SK-N-SH (cell line): ENCODE data around the gene BRMS1.

Experiments
- EP300 ChIP-seq, 2 experiments: IDR thresholded peaks; 2 replicates each; pipeline versions ENCODE4 v1.4.0 to v1.6.1; 2012; ENCODE audit warnings: borderline replicate concordance in 1 of 2, low read depth in 1 of 2, low read length in 1 of 2
- EZH2phosphoT487 ChIP-seq: fragments of 200-600 bp; sonication (generic); IDR thresholded peaks from 2 replicates; pipeline ENCODE4 v1.6.1; 2017; ENCODE audit warnings: low read depth, mixed run types, mild to moderate bottlenecking, antibody characterized with exemption, moderate library complexity, borderline replicate concordance
- FOXM1 ChIP-seq: IDR thresholded peaks from 2 replicates; pipeline ENCODE4 v1.4.0; 2012; ENCODE audit warnings: low read depth, mild to moderate bottlenecking
- GABPA ChIP-seq: IDR thresholded peaks from 2 replicates; pipeline ENCODE4 v1.4.0; 2012; ENCODE audit warnings: low read depth, mild to moderate bottlenecking
- JUND ChIP-seq: IDR thresholded peaks from 2 replicates; pipeline ENCODE4 v1.4.0; 2012
- MEF2A ChIP-seq: IDR thresholded peaks from 2 replicates; pipeline ENCODE4 v1.4.0; 2012; ENCODE audit warnings: low read depth, borderline replicate concordance
- POLR2AphosphoS5 ChIP-seq: IDR thresholded peaks from 2 replicates; pipeline ENCODE4 v1.6.1; 2012; ENCODE audit warnings: low read depth, low read length
- YY1 ChIP-seq: IDR thresholded peaks from 2 replicates; pipeline ENCODE4 v1.4.0; 2012; ENCODE audit warnings: low read depth, mild to moderate bottlenecking
- TF ChIP-seq, protein P1 (sequence below): IDR thresholded peaks from 2 replicates; pipeline ENCODE4 v1.4.0; 2012; ENCODE audit warnings: low read depth, borderline replicate concordance
- TF ChIP-seq, protein P2 (sequence below): fragments of 200-600 bp; sonication (generic); IDR thresholded peaks from 2 replicates; pipeline ENCODE4 v1.6.1; 2017; ENCODE audit warnings: antibody characterized with exemption, mild to moderate bottlenecking, moderate library complexity

DNA sequence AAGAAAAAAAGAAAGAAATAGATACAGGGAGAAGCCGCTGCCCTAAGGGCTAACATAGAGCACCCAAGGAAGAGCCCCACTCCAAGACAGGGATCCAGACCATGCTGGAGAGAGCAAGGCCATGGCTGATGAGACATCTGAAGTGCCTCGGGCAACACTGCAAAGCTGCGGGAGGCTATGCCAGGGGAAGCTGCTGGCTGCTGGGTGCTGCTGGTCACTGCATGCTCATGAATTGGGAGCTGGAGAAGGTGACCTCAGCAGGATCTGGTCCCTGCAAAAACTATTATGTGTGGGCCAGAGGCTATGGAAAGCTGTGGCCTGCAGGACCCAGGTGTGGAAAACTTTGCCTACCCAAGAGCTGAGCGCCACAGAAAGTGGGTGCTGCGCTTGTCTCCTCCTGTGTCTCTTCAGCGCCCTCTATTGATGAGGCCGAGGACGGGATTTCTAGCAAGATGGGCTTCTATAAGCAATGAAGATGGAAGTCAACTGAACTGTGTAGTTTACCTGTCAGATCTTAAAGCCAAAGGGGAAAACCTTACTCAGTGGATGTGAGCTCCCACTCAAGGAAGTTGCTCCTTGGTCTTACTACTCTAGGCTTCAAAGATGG lies 44.0 kb upstream of the BRMS1 start:
- TF ChIP-seq GABPA: no peak
- no peak for TF ChIP-seq EP300 (IDR thresholded peaks at IDR 0.05; ENCODE audit: borderline replicate concordance in 1 of 2, low read depth in 1 of 2, low read length in 1 of 2)
- TF ChIP-seq, protein P1, sequence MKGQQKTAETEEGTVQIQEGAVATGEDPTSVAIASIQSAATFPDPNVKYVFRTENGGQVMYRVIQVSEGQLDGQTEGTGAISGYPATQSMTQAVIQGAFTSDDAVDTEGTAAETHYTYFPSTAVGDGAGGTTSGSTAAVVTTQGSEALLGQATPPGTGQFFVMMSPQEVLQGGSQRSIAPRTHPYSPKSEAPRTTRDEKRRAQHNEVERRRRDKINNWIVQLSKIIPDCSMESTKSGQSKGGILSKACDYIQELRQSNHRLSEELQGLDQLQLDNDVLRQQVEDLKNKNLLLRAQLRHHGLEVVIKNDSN: no peak
- no peak for TF ChIP-seq POLR2AphosphoS5
- no peak for TF ChIP-seq EZH2phosphoT487
- TF ChIP-seq, protein P2, sequence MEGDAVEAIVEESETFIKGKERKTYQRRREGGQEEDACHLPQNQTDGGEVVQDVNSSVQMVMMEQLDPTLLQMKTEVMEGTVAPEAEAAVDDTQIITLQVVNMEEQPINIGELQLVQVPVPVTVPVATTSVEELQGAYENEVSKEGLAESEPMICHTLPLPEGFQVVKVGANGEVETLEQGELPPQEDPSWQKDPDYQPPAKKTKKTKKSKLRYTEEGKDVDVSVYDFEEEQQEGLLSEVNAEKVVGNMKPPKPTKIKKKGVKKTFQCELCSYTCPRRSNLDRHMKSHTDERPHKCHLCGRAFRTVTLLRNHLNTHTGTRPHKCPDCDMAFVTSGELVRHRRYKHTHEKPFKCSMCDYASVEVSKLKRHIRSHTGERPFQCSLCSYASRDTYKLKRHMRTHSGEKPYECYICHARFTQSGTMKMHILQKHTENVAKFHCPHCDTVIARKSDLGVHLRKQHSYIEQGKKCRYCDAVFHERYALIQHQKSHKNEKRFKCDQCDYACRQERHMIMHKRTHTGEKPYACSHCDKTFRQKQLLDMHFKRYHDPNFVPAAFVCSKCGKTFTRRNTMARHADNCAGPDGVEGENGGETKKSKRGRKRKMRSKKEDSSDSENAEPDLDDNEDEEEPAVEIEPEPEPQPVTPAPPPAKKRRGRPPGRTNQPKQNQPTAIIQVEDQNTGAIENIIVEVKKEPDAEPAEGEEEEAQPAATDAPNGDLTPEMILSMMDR: peak; percentile 75
- TF ChIP-seq FOXM1: no peak
- no peak for TF ChIP-seq MEF2A
- TF ChIP-seq JUND: no peak
- TF ChIP-seq YY1: no peak
